ENCODE measurements around the gene VPS33A. TPM values are rescaled to one million over a fixed set of nuclear protein-coding genes. Genes with fewer than 3 reads are reported as not detected.

Gene VPS33A
- total and polyA plus RNA-seq, 2 of the 8 experiments (the other 6 are each of a cell fraction or from before 2014, with no cell fraction given) = 16.4 to 41.8 TPM

GRCh38 chr12:122303068-122303467 lies 36.8 kb upstream of the VPS33A start:
- H3K4ac ChIP-seq (replicated peaks; ENCODE audit: insufficient read length, low read depth, low read length) = no peak overlapping the region
- no peak overlapping the region for H3K27ac ChIP-seq (ENCODE audit: low read depth, low read length)
- no peak overlapping the region for H4K8ac ChIP-seq (ENCODE audit: extremely low read depth, insufficient read depth, low read length)
- H4K20me1 ChIP-seq (replicated peaks in 1 of 2; ENCODE audit: control insufficient read depth in 1 of 2, insufficient read depth in 2 of 2, low read length in 2 of 2) = no peaks in the 10 kb centered on the region
- H3K79me2 ChIP-seq (ENCODE audit: control insufficient read depth in 1 of 2, insufficient read depth in 2 of 2, low read length in 2 of 2) = no peaks in the 10 kb centered on the region
- H3K9ac ChIP-seq (replicated peaks in 1 of 4; ENCODE audit: extremely low read depth in 1 of 4, low read depth in 3 of 4, low read length in 3 of 4) = no peak overlapping the region
- no peak overlapping the region for H2BK20ac ChIP-seq (ENCODE audit: low read length)
- CTCF ChIA-PET (ENCODE audit: partially characterized antibody) = interaction anchor here (1.7 to 2.3 kb wide), 2 partner anchors 10 to 32 kb away, joined by 6 to 8 read pairs; no protein-coding TSS in a partner anchor
- H3K27me3 ChIP-seq (replicated peaks in 1 of 4; ENCODE audit: control insufficient read depth in 3 of 4, extremely low read depth in 1 of 4, insufficient read depth in 3 of 4, low read length in 3 of 4) = no peaks in the 10 kb centered on the region
- H3K18ac ChIP-seq (ENCODE audit: extremely low read depth, low read length) = no peak overlapping the region
- H3K4me2 ChIP-seq (ENCODE audit: insufficient read depth in 1 of 2, low read depth in 2 of 2, low read length in 2 of 2) = no peak overlapping the region
- H3K9me3 ChIP-seq (ENCODE audit: insufficient read depth in 2 of 2, low read depth in 1 of 2, low read length in 1 of 2) = no peaks in the 10 kb centered on the region
- no peak overlapping the region; the same call in 1 of the 2 replicates for H2BK5ac ChIP-seq (ENCODE audit: low read depth, low read length)
- no peak overlapping the region for H2BK12ac ChIP-seq (ENCODE audit: low read depth, low read length)
- DNase-seq (ENCODE audit: low read depth in 1 of 2, low spot score in 2 of 2) (no peak), FAIRE-seq (no peak)
- WGBS, 2 experiments (ENCODE audit: extremely low coverage in 1 of 2, insufficient coverage in 1 of 2, insufficient read length in 1 of 2, insufficient replicate concordance in 2 of 2, low coverage in 1 of 2, low lambda C conversion rate in 2 of 2, missing lambda C conversion rate in 1 of 2) = 76% methylated on average over 4 of the region's 4 CpGs; no CpG with 5 or more reads in 1 of the 2 experiments
- no peak overlapping the region for H4K91ac ChIP-seq (replicated peaks; ENCODE audit: insufficient read length, low read length)
- no peaks in the 10 kb centered on the region for H3K36me3 ChIP-seq (ENCODE audit: control insufficient read depth in 2 of 4, insufficient read depth in 4 of 4, low read length in 3 of 4)
- H3K4me1 ChIP-seq (replicated peaks in 1 of 4; ENCODE audit: control insufficient read depth in 3 of 4, insufficient read depth in 4 of 4, low read length in 3 of 4) = peaks cover 0 to 2% (median 0%) of the 10 kb centered on the region in 4 experiments; a peak in 1 of 7 replicates
- H2BK15ac ChIP-seq (ENCODE audit: low read length) = no peak overlapping the region
- POLR2A ChIA-PET (ENCODE audit: partially characterized antibody) = no interaction called here
- no peak overlapping the region for H3K56ac ChIP-seq (replicated peaks; ENCODE audit: insufficient read length, low read depth, low read length)
- no peak overlapping the region for H3K4me3 ChIP-seq (ENCODE audit: extremely low read depth in 1 of 4, insufficient read depth in 2 of 4, low read depth in 3 of 4, low read length in 4 of 4)
- no peak overlapping the region for H3K23ac ChIP-seq (ENCODE audit: insufficient read length)
- no peak overlapping the region for H4K5ac ChIP-seq (ENCODE audit: insufficient read length, low read depth, low read length)
- no peaks in the 10 kb centered on the region for H3K23me2 ChIP-seq (ENCODE audit: low read depth, low read length)
- no peaks in the 10 kb centered on the region for H3K79me1 ChIP-seq (ENCODE audit: low read depth, low read length)
- no peak overlapping the region for H3K14ac ChIP-seq (ENCODE audit: insufficient read length)
- no peak overlapping the region for H2AFZ ChIP-seq (ENCODE audit: low read length)
- H2AK5ac ChIP-seq (ENCODE audit: low read depth, low read length) = no peak overlapping the region
- H2BK120ac ChIP-seq (replicated peaks; ENCODE audit: low read depth, low read length) = no peak overlapping the region
- TF ChIP-seq GTF2F1 (IDR thresholded peaks at IDR 0.05; ENCODE audit: borderline replicate concordance, low read depth, low read length) (no peak), SRF (IDR thresholded peaks at IDR 0.05; ENCODE audit: low read depth, low read length) (no peak), EZH2 (IDR thresholded peaks at IDR 0.05; ENCODE audit: low read depth, low read length, severe bottlenecking) (no peak), SIN3A (conservative IDR thresholded peaks at IDR 0.05 in 1 of 2, IDR thresholded peaks at IDR 0.05 in 1 of 2; ENCODE audit: low read depth in 1 of 2, low read length in 2 of 2) (no peak), ZNF274 (IDR thresholded peaks at IDR 0.05; ENCODE audit: borderline replicate concordance, extremely low read depth, low read length) (no peak), RBBP5 (IDR thresholded peaks at IDR 0.05; ENCODE audit: borderline replicate concordance, low read depth, low read length) (no peak), CBX8 (IDR thresholded peaks at IDR 0.05; ENCODE audit: borderline replicate concordance, low read depth, low read length) (no peak), POLR2AphosphoS5 (IDR thresholded peaks at IDR 0.05; ENCODE audit: low read depth, low read length) (no peak), RNF2 (IDR thresholded peaks at IDR 0.05; ENCODE audit: borderline replicate concordance, low read depth, low read length, missing control alignments, poor library complexity, severe bottlenecking) (no peak), FOSL1 (IDR thresholded peaks at IDR 0.05; ENCODE audit: insufficient read depth, low read depth, low read length) (no peak), POU5F1 (IDR thresholded peaks at IDR 0.05; ENCODE audit: low read depth, low read length) (no peak), SUZ12 (IDR thresholded peaks at IDR 0.05; ENCODE audit: low read length) (no peak), TAF7 (optimal IDR thresholded peaks at IDR 0.05; ENCODE audit: borderline replicate concordance, low read depth, low read length) (no peak), BCL11A (IDR thresholded peaks at IDR 0.05; ENCODE audit: low read depth in 2 of 2, low read length in 2 of 2) (no peak)
